Measurements from ENCODE around the gene CDH23. TPM values are rescaled to one million over a fixed set of nuclear protein-coding genes. Genes with fewer than 3 reads are reported as not detected.

The CDH23 gene
- total and polyA plus RNA-seq, 10 of the 15 experiments (the other 5 are each of a cell fraction or from before 2014, with no cell fraction given) = 0.09 to 0.40 (median 0.15) TPM; not detected in 1

DNA sequence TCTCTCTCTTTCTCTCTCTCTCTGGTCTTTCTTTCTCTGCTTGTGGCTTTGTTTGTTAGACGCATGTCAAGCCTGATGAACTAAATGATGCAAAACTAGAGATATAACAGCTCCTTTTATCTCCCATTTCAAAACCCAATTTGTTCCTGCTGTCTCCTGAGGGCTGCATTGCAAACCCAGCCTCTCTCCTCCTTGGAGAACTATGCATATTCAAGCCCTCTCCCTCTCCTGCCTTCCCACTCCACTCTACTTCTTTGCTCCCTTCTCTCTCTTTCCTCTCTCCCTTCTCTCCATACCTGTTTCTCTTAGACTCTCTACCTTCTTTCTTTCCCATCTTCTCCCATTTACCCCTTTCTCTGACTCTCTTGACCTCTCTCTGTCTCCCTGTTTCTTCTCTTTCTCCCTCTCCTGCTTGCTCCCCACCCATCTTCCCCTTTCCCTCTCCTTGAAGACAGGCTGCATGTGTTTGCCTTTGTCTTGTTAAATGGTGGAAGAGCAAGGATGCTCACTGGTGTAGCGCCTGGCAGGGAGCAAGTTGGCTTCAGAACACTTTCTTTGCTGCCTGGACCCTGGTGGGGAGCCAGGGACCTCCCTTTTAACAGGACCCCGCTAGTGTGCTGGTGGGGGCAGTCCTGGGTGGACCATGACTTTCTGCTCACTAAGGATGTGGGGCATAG is 142.9 kb downstream of the CDH23 start:
- in situ Hi-C loops (cut with MboI) = no loop called here
- ChIA-PET POLR2A (no interaction called here), CTCF (no interaction called here), SMC1A (ENCODE audit: uncharacterized antibody, unreplicated experiment) (interaction anchor here (0.5 kb wide), 1 partner anchor 131 kb away, joined by 3 read pairs; no protein-coding TSS in a partner anchor), RAD21 (ENCODE audit: unreplicated experiment) (no interaction called here)
- Histone ChIP-seq H3K79me2 (ENCODE audit: control insufficient read depth, insufficient read depth, low read length) (no peaks in the 10 kb centered on the region), H3K27me3 (replicated peaks in 1 of 2; ENCODE audit: control insufficient read depth in 2 of 2, insufficient read depth in 2 of 2, low read length in 1 of 2) (peaks cover 0 to 3% of the 10 kb centered on the region in 2 experiments; a peak in 3 of 4 replicates), H4K20me1 (ENCODE audit: control insufficient read depth, insufficient read depth) (no peaks in the 10 kb centered on the region), H3K9me3 (replicated peaks; ENCODE audit: control insufficient read depth, insufficient read depth, low read length) (no peaks in the 10 kb centered on the region), H3K9ac (ENCODE audit: control insufficient read depth, insufficient read depth, low read length) (no peak overlapping the region), H3K27ac (ENCODE audit: control insufficient read depth, insufficient read depth) (no peak overlapping the region), H3K36me3 (ENCODE audit: control insufficient read depth in 2 of 2, insufficient read depth in 2 of 2, low read length in 1 of 2) (no peaks in the 10 kb centered on the region), H3K4me1 (ENCODE audit: control insufficient read depth, insufficient read depth, low read length) (no peaks in the 10 kb centered on the region), H3K4me2 (ENCODE audit: control insufficient read depth, insufficient read depth) (no peak overlapping the region), H2AFZ (ENCODE audit: control insufficient read depth, low read depth, low read length) (no peak overlapping the region), H3K4me3 (no peak overlapping the region)
- DNase-seq (ENCODE audit: low read depth, low spot score) (no peak), ATAC-seq (no peak), FAIRE-seq (no peak)
- TF ChIP-seq LARP7 (IDR thresholded peaks at IDR 0.05) = no peak
- TF ChIP-seq NR2C2 (IDR thresholded peaks at IDR 0.05; ENCODE audit: borderline replicate concordance, control insufficient read depth, insufficient read length, low read depth) = no peak
- no peak for TF ChIP-seq MEF2A (IDR thresholded peaks at IDR 0.05; ENCODE audit: insufficient read depth, low read depth, low read length)
- no peak for TF ChIP-seq WRNIP1 (IDR thresholded peaks at IDR 0.05; ENCODE audit: borderline replicate concordance, low read depth, low read length)
- no peak for TF ChIP-seq SRF (IDR thresholded peaks at IDR 0.05; ENCODE audit: low read depth in 2 of 2, low read length in 2 of 2)
- no peak for TF ChIP-seq POLR2AphosphoS5 (IDR thresholded peaks at IDR 0.05; ENCODE audit: low read length)
- no peak for TF ChIP-seq ZNF384 (IDR thresholded peaks at IDR 0.05; ENCODE audit: borderline replicate concordance, low read depth, low read length)
- TF ChIP-seq SP1 (IDR thresholded peaks at IDR 0.05; ENCODE audit: low read depth, low read length) = no peak
- no peak for TF ChIP-seq FOXK2 (IDR thresholded peaks at IDR 0.05)
- no peak for TF ChIP-seq HCFC1 (IDR thresholded peaks at IDR 0.05; ENCODE audit: low read length)
- TF ChIP-seq MTA2 (IDR thresholded peaks at IDR 0.05; ENCODE audit: low read depth) = no peak
- TF ChIP-seq, protein P1, sequence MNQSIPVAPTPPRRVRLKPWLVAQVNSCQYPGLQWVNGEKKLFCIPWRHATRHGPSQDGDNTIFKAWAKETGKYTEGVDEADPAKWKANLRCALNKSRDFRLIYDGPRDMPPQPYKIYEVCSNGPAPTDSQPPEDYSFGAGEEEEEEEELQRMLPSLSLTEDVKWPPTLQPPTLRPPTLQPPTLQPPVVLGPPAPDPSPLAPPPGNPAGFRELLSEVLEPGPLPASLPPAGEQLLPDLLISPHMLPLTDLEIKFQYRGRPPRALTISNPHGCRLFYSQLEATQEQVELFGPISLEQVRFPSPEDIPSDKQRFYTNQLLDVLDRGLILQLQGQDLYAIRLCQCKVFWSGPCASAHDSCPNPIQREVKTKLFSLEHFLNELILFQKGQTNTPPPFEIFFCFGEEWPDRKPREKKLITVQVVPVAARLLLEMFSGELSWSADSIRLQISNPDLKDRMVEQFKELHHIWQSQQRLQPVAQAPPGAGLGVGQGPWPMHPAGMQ (IDR thresholded peaks at IDR 0.05; ENCODE audit: borderline replicate concordance) = no peak
- 0% methylated on average over 3 of the region's 3 CpGs for WGBS (ENCODE audit: insufficient coverage, insufficient replicate concordance, low lambda C conversion rate, missing lambda C conversion rate)
- no TSS peak for BruUV-seq (replicated peaks)
- intact Hi-C loops (cut with micrococcal nuclease; ENCODE audit: unreplicated experiment) = no loop called here

All from GM12878 (cell line).